HepG2 (cell line): ENCODE results near the gene AFAP1. TPM values are rescaled to one million over a fixed set of nuclear protein-coding genes. Genes with fewer than 3 reads are reported as not detected.

ENCODE experiments used
- ARID5B ChIP-seq: IDR thresholded peaks from 2 replicates; pipeline ENCODE4 v1.4.0; 2020; ENCODE audit warnings: mild to moderate bottlenecking, missing genetic modification reagents
- GFI1 ChIP-seq: sonication (generic); formaldehyde crosslinking; IDR thresholded peaks from 2 replicates; pipeline ENCODE4 v1.5.0; 2020; ENCODE audit warnings: missing genetic modification reagents, mild to moderate bottlenecking, borderline replicate concordance
- KDM3A ChIP-seq: IDR thresholded peaks from 2 replicates; pipeline ENCODE4 v1.6.1; 2018; ENCODE audit warnings: low read depth, missing compliant biosample characterization
- KLF13 ChIP-seq: sonication (generic); formaldehyde crosslinking; IDR thresholded peaks from 2 replicates; pipeline ENCODE4 v1.4.0; 2020; ENCODE audit warnings: mild to moderate bottlenecking, missing genetic modification reagents
- MEIS1 ChIP-seq: sonication (generic); formaldehyde crosslinking; IDR thresholded peaks from 2 replicates; pipeline ENCODE4 v1.9.0; 2021; ENCODE audit warnings: mild to moderate bottlenecking, missing genetic modification reagents, moderate library complexity, borderline replicate concordance
- PREB ChIP-seq: sonication (generic); formaldehyde crosslinking; IDR thresholded peaks from 2 replicates; pipeline ENCODE4 v1.4.0; 2020; ENCODE audit warnings: missing genetic modification reagents
- RAD21 ChIP-seq: fragments of 450-650 bp; formaldehyde crosslinking; IDR thresholded peaks from 2 replicates; pipeline ENCODE4 v1.5.0; 2020; ENCODE audit warnings: mild to moderate bottlenecking
- SRF ChIP-seq: IDR thresholded peaks from 2 replicates; pipeline ENCODE4 v1.6.1; 2011; ENCODE audit warnings: mild to moderate bottlenecking, low read depth, low read length, moderate library complexity
- ZBED4 ChIP-seq: sonication (generic); formaldehyde crosslinking; IDR thresholded peaks from 2 replicates; pipeline ENCODE4 v1.4.0; 2020; ENCODE audit warnings: missing genetic modification reagents, borderline replicate concordance
- ZNF251 ChIP-seq: sonication (generic); formaldehyde crosslinking; IDR thresholded peaks from 2 replicates; pipeline ENCODE4 v1.9.0; 2021; ENCODE audit warnings: mild to moderate bottlenecking, missing genetic modification reagents
- ZNF260 ChIP-seq: sonication (generic); formaldehyde crosslinking; IDR thresholded peaks from 2 replicates; pipeline ENCODE4 v1.4.0; 2020; ENCODE audit warnings: missing genetic modification reagents, low read depth, mild to moderate bottlenecking, borderline replicate concordance
- ZNF275 ChIP-seq: sonication (generic); formaldehyde crosslinking; IDR thresholded peaks from 2 replicates; pipeline ENCODE4 v1.8.0; 2022; ENCODE audit warnings: missing genetic modification reagents, mild to moderate bottlenecking, inconsistent platforms, borderline replicate concordance
- ZNF607 ChIP-seq: sonication (generic); formaldehyde crosslinking; IDR thresholded peaks from 2 replicates; pipeline ENCODE4 v1.5.1; 2020; ENCODE audit warnings: missing genetic modification reagents, mild to moderate bottlenecking, borderline replicate concordance
- polyA plus RNA-seq, 8 experiments: library from polyadenylated mRNA; depleted of rRNA in 3 of 8; stranded (reverse) in 7 of 8; unstranded in 1 of 8; fragments of >200 nt; fragmentation: Illumina TruSeq in 4 of 8; extraction: Trizol in 4 of 8; gene quantifications; 2 replicates each; pipeline versions ENCODE4 v1.2.1 to v1.2.3, GENCODE V29; 2011 to 2016; ENCODE audit warnings: low read depth in 4 of 8, missing spikeins in 1 of 8, mixed read lengths in 1 of 8; ENCODE audit not compliant: insufficient read depth in 1 of 8
- total RNA-seq, 5 experiments: library from RNA; depleted of rRNA; stranded (reverse); fragments of >200 nt; fragmentation: Illumina TruSeq; extraction: Trizol; gene quantifications; 2 replicates each; pipeline ENCODE4 v1.2.3, GENCODE V29; 2016; ENCODE audit warnings: low read depth in 1 of 5
- TF ChIP-seq, protein P1 (sequence below): sonication (generic); formaldehyde crosslinking; conservative IDR thresholded peaks from 2 replicates; pipeline ENCODE4 v1.4.0; 2020; ENCODE audit warnings: missing genetic modification reagents
- TF ChIP-seq, protein P2 (sequence below): sonication (generic); formaldehyde crosslinking; IDR thresholded peaks from 2 replicates; pipeline ENCODE4 v1.5.0; 2020; ENCODE audit warnings: missing genetic modification reagents

AFAP1 gene
- total and polyA plus RNA-seq, 2 of the 13 experiments (the other 11 are each of a cell fraction or from before 2014, with no cell fraction given) = 2.5 TPM

GRCh38 chr4:7843831-7844593 lies 95.6 kb downstream of the AFAP1 start (continued):
- no peak for TF ChIP-seq ZNF275
- no peak for TF ChIP-seq ZNF251 (CRISPR knock-in tag)
- TF ChIP-seq MEIS1 (CRISPR knock-in tag) = no peak
- no peak for TF ChIP-seq KDM3A (CRISPR knock-in tag)
- no peak for TF ChIP-seq GFI1
- peak; percentile 73 for TF ChIP-seq RAD21
- no peak for TF ChIP-seq ZNF607
- TF ChIP-seq SRF = no peak
- no peak for TF ChIP-seq ZNF260 (CRISPR knock-in tag)
- TF ChIP-seq, protein P1, sequence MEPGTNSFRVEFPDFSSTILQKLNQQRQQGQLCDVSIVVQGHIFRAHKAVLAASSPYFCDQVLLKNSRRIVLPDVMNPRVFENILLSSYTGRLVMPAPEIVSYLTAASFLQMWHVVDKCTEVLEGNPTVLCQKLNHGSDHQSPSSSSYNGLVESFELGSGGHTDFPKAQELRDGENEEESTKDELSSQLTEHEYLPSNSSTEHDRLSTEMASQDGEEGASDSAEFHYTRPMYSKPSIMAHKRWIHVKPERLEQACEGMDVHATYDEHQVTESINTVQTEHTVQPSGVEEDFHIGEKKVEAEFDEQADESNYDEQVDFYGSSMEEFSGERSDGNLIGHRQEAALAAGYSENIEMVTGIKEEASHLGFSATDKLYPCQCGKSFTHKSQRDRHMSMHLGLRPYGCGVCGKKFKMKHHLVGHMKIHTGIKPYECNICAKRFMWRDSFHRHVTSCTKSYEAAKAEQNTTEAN (CRISPR knock-in tag) = no peak
- no peak for TF ChIP-seq ARID5B (CRISPR knock-in tag)
- no peak for TF ChIP-seq PREB (CRISPR knock-in tag)
- TF ChIP-seq ZBED4 (CRISPR knock-in tag) = no peak
- TF ChIP-seq, protein P2, sequence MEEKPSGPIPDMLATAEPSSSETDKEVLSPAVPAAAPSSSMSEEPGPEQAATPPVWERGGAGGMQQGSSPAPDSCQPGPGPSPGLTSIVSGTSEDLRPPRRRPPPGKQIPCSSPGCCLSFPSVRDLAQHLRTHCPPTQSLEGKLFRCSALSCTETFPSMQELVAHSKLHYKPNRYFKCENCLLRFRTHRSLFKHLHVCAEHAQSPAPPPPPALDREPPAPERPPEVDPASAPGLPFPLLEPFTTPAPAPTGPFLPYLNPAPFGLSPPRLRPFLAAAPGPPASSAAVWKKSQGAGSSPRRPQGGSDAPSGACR (CRISPR knock-in tag) = no peak
- no peak for TF ChIP-seq KLF13 (CRISPR knock-in tag)
